MV-4-11 (cell line): ENCODE measurements around the gene CMIP.

ENCODE experiments used
- DNase-seq: peaks from one replicate; lab custom pipeline; 2025; lab: John Stamatoyannopoulos, UW

CMIP gene

GRCh38 chr16:81748476-81749198 lies 304.0 kb downstream of the CMIP start:
- DNase-seq = peak; percentile 93

DNA sequence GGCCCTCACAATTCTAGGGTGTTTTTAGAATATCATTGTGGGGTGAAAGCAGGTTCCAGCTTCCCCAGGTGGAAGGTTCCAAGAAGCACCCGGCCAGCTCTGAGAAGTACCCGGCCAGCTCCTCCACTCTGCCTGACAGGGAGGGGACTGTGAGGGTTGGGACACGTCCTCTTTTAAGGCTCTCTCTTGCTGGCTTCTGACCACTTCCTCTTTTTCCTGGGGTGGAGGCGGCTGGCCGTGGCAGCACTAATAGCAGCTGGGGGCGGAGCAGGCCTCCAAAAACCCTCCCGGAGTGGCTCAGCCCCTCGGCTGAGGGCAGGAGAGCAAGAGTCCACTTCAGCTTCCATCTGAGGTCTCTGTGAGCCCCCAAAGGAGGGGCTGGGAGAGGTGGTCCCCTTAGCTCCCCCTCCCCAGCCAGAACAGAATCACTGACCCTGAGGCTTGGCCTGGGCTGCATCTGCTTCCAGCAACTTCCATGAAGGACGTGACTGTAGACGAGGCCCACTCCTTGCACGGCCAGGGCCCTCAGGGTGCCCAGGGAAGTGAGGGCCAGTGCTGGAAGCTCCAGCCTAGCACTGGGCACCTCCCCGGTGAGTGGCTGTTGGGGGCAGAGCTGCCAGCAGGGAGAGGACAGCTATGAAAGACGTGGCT lies 307.7 kb downstream of the CMIP start:
- peak; percentile 96 for DNase-seq

DNA sequence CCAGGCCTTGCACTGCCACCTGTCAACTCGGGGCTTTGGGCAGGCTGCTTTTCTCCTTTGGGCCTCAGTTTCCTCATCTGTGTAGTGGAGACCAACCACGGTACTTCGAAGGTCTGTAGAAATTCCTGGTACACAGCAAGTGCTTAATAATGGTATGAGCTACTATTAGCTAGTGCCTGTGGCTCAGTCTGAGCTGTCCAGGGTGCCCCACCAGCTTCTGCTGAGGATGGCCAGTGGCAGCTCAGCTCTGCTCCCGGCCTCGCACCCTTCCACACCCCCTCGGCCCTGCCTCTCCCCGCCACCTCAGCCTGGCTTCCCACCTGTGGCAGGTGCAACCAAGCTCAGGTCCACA lies 308.2 kb downstream of the CMIP start:
- no peak for DNase-seq

DNA sequence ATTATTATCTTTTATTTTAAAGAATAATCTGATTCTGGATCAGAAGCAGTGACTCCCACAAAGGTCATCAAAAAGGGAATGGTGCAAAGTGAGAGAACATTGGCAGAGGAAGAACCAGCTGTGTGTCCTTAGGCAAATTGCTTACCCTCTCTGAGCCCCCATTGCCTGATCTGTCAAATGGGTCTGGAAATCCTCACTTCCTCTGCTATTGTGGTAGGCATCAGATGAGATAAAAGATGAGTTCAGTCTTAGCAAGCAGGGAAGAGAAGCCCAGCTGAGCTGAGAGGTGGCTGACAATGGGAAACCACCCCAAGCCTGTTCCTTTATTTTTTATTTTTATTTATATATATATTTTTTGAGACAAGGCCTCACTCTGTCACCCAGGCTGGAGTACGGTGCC lies 310.2 kb downstream of the CMIP start:
- DNase-seq = no peak

- DNase-seq = peak; percentile 75
These were observed 311.5 kb downstream of the CMIP start for GRCh38 chr16:81755915-81756614.

DNA sequence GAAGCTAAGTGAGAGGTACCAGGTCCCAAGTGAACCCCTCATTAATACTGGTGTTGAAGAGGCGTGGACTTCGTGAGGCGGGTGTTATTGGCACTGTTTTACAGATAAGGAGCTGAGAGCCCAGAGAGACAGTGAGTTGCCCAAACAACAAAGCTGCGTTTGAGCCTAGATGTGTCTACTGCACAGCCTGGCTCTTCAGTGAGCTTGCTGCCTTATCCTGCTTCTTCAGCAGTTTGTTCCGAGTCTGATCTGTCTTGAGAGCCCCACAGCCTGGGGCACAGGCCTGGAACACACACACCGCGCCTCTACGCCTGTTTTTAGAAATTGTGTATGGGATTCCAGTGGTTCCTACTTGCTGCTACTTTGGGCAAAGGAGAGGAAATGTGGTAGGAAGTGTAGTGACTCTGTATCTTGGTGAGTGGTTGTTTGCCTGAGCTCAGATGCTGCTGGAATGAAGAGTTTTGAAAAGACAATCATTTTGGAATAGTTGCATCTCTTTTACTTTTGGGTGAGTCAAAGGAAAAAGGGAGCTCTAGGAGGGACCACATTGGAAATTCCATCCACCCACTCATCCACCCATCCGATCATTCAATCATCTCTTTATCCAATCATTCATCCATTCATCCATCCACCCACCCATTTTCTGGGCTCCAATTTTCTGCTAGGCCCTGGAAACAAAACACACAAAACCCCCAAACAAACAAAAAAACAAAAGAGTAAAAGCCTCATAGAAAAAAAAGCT lies 312.2 kb downstream of the CMIP start:
- no peak for DNase-seq

DNA sequence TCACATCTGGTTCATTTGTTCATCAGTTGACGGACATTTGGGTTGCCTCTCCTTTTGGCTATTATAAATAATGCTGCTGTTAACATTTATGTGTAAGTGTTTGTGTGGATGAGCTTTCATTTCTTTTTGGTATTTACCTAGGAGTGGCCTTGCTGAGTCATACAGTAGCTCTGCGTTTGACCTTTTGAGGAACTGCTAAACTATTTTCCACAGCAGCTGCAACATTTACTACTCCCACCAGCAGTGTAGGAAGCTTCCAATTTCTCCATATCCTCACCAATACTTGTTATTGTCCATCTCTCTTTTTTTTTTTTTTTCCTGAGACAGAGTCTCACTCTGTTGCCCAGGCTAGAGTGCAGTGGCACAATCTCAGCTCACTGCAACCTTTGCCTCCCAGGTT lies 313.8 kb downstream of the CMIP start:
- DNase-seq = peak; percentile 77
